Measurements from ENCODE around the gene DNM3. TPM values are rescaled to one million over a fixed set of nuclear protein-coding genes. Genes with fewer than 3 reads are reported as not detected.

The DNM3 gene
- total and polyA plus RNA-seq, 9 of the 15 experiments (the other 6 are each of a cell fraction or from before 2014, with no cell fraction given) = 0.08 to 0.36 (median 0.22) TPM; not detected in 1

GRCh38 chr1:172332230-172332629 is 490.9 kb downstream of the DNM3 start (continued):
- TF ChIP-seq, protein P1, sequence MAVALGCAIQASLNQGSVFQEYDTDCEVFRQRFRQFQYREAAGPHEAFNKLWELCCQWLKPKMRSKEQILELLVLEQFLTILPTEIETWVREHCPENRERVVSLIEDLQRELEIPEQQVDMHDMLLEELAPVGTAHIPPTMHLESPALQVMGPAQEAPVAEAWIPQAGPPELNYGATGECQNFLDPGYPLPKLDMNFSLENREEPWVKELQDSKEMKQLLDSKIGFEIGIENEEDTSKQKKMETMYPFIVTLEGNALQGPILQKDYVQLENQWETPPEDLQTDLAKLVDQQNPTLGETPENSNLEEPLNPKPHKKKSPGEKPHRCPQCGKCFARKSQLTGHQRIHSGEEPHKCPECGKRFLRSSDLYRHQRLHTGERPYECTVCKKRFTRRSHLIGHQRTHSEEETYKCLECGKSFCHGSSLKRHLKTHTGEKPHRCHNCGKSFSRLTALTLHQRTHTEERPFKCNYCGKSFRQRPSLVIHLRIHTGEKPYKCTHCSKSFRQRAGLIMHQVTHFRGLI (CRISPR knock-in tag; IDR thresholded peaks at IDR 0.05) = no peak
- TF ChIP-seq, protein P2, sequence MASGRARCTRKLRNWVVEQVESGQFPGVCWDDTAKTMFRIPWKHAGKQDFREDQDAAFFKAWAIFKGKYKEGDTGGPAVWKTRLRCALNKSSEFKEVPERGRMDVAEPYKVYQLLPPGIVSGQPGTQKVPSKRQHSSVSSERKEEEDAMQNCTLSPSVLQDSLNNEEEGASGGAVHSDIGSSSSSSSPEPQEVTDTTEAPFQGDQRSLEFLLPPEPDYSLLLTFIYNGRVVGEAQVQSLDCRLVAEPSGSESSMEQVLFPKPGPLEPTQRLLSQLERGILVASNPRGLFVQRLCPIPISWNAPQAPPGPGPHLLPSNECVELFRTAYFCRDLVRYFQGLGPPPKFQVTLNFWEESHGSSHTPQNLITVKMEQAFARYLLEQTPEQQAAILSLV (tag; IDR thresholded peaks at IDR 0.05) = no peak
- no peak for TF ChIP-seq NFIX (CRISPR knock-in tag; IDR thresholded peaks at IDR 0.05; ENCODE audit: low read depth)
- TF ChIP-seq ZNF253 (CRISPR knock-in tag; conservative IDR thresholded peaks at IDR 0.05) = no peak
- no peak for TF ChIP-seq L3MBTL2 (IDR thresholded peaks at IDR 0.05)
- no peak for TF ChIP-seq POLR2AphosphoS2 (IDR thresholded peaks at IDR 0.05; ENCODE audit: low read length)
- no peak for TF ChIP-seq MYC (IDR thresholded peaks at IDR 0.05; ENCODE audit: low read depth, low read length)
- TF ChIP-seq MYC (CRISPR knock-in tag; IDR thresholded peaks at IDR 0.05; ENCODE audit: borderline replicate concordance, low read depth) = no peak
- TF ChIP-seq SLC30A9 (CRISPR knock-in tag; IDR thresholded peaks at IDR 0.05) = no peak

DNA sequence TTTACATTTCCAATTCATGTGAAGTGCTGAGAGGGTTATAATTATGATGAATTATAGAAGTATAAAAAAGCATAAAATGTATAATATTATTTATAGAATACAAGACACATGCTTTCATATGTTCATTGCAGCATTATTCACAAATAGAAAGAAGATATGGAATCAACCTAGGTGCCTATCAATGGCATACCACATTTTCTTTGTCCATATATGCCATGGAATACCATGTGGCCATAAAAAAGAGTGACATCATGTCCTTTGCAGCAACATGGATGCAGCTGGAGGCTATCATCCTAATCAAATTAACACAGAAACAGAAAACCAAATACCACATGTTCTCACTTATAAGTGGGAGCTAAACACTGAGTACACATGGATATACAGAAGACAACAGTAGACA is 494.1 kb downstream of the DNM3 start:
- FAIRE-seq (no peak), DNase-seq (ENCODE audit: extremely low read depth in 1 of 4, low spot score in 3 of 4) (no peak), ATAC-seq (no peak)
- ChIA-PET POLR2A (interaction anchor here (0.7 to 1.5 kb wide), 2 partner anchors 10 to 23 kb away, joined by 3 to 4 read pairs; no protein-coding TSS in a partner anchor), CTCF (ENCODE audit: low intra/inter-chr PET ratio) (no interaction called here)
- H3K4me2 ChIP-seq (ENCODE audit: insufficient read depth, low read length) = no peak overlapping the region
- H3K9me3 ChIP-seq (replicated peaks; ENCODE audit: control insufficient read depth, insufficient read depth, low read depth, low read length) = no peaks in the 10 kb centered on the region
- in situ Hi-C loops (cut with MboI) = no loop called here
- no TSS peak for BruUV-seq (replicated peaks)
- no peaks in the 10 kb centered on the region for H4K20me1 ChIP-seq (replicated peaks; ENCODE audit: control insufficient read depth, insufficient read depth, low read length)
- H3K9ac ChIP-seq (ENCODE audit: insufficient read depth in 1 of 2, low read depth in 2 of 2, low read length in 2 of 2) = no peak overlapping the region
- intact Hi-C loops (cut with micrococcal nuclease) = no loop called here
- H3K27ac ChIP-seq (ENCODE audit: extremely low read depth, low read depth, low read length) = no peak overlapping the region
- H3K79me2 ChIP-seq (ENCODE audit: control insufficient read depth, insufficient read depth, low read length) = no peaks in the 10 kb centered on the region
- H3K4me1 ChIP-seq (replicated peaks in 1 of 2; ENCODE audit: control insufficient read depth in 2 of 2, insufficient read depth in 2 of 2, low read length in 2 of 2) = no peaks in the 10 kb centered on the region
- H2AFZ ChIP-seq (ENCODE audit: low read depth, low read length) = no peak overlapping the region
- no peaks in the 10 kb centered on the region for H3K27me3 ChIP-seq (ENCODE audit: control insufficient read depth in 2 of 2, insufficient read depth in 2 of 2, low read length in 2 of 2)
- H3K4me3 ChIP-seq = no peak overlapping the region
- no peaks in the 10 kb centered on the region for H3K36me3 ChIP-seq (ENCODE audit: control insufficient read depth, insufficient read depth, low read length)
- no peaks in the 10 kb centered on the region for H3K9me1 ChIP-seq (ENCODE audit: control insufficient read depth, insufficient read depth, low read length)
- TF ChIP-seq, protein P3, sequence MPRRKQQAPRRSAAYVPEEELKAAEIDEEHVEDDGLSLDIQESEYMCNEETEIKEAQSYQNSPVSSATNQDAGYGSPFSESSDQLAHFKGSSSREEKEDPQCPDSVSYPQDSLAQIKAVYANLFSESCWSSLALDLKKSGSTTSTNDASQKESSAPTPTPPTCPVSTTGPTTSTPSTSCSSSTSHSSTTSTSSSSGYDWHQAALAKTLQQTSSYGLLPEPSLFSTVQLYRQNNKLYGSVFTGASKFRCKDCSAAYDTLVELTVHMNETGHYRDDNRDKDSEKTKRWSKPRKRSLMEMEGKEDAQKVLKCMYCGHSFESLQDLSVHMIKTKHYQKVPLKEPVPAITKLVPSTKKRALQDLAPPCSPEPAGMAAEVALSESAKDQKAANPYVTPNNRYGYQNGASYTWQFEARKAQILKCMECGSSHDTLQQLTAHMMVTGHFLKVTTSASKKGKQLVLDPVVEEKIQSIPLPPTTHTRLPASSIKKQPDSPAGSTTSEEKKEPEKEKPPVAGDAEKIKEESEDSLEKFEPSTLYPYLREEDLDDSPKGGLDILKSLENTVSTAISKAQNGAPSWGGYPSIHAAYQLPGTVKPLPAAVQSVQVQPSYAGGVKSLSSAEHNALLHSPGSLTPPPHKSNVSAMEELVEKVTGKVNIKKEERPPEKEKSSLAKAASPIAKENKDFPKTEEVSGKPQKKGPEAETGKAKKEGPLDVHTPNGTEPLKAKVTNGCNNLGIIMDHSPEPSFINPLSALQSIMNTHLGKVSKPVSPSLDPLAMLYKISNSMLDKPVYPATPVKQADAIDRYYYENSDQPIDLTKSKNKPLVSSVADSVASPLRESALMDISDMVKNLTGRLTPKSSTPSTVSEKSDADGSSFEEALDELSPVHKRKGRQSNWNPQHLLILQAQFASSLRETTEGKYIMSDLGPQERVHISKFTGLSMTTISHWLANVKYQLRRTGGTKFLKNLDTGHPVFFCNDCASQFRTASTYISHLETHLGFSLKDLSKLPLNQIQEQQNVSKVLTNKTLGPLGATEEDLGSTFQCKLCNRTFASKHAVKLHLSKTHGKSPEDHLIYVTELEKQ (CRISPR knock-in tag; IDR thresholded peaks at IDR 0.05) = no peak
- TF ChIP-seq PTTG1 (tag; IDR thresholded peaks at IDR 0.05; ENCODE audit: low read depth) = no peak
- no peak for TF ChIP-seq ZNF551 (CRISPR knock-in tag; IDR thresholded peaks at IDR 0.05)
- TF ChIP-seq FIP1L1 (IDR thresholded peaks at IDR 0.05; ENCODE audit: low read depth, low read length, poor library complexity, severe bottlenecking) = no peak
- no peak for TF ChIP-seq MAFK (IDR thresholded peaks at IDR 0.05; ENCODE audit: low read length)
- TF ChIP-seq RFX7 (CRISPR knock-in tag; IDR thresholded peaks at IDR 0.05) = no peak
